GM12892 (cell line): ENCODE results near the gene XIAP.

Experiments used
- POLR2A ChIP-seq: IDR thresholded peaks from 2 replicates; pipeline ENCODE4 v1.6.1; 2011; ENCODE audit warnings: low read depth, low read length, control low read depth
- POLR2AphosphoS5 ChIP-seq: IDR thresholded peaks from 2 replicates; pipeline ENCODE4 v1.6.1; 2011; ENCODE audit warnings: low read depth, low read length, control low read depth
- TAF1 ChIP-seq: IDR thresholded peaks from 2 replicates; pipeline ENCODE4 v1.6.1; 2011; ENCODE audit warnings: low read depth, mild to moderate bottlenecking, control low read depth, low read length, borderline replicate concordance

DNA sequence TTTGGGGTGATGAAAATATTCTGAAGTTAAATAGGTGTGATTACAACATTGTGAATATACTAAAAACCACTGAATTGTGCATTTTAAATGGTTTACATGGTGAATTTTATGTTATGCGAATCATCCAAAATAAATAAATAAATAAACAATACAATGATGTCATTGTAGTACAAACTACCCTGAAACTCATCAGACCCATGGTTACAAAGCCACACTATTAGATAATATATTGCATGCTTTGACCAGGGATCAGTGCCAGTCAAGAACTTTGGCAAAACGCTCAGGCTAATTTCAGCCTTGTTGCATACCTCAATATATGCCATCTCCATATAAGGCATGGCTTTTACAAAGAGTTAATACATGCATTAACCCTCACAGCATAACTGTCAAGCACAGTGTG is 45.5 kb upstream of the XIAP start:
- TF ChIP-seq POLR2AphosphoS5 = no peak
- TF ChIP-seq TAF1 = no peak
- no peak for TF ChIP-seq POLR2A
